Amniotic stem cell (primary cell): Measurements from ENCODE around the gene ABHD4.
A peak's percentile ranks its signal among the peaks of the same experiment; 100 is the strongest.
"Not testable (repeated sequence)": the region's sequence is repeated elsewhere in the genome, so short reads cannot be mapped to it uniquely, and the experiment has no call there.

Experiments used
- DNase-seq: peaks from one replicate; lab custom pipeline; 2025; lab: John Stamatoyannopoulos, UW

Gene ABHD4

DNA sequence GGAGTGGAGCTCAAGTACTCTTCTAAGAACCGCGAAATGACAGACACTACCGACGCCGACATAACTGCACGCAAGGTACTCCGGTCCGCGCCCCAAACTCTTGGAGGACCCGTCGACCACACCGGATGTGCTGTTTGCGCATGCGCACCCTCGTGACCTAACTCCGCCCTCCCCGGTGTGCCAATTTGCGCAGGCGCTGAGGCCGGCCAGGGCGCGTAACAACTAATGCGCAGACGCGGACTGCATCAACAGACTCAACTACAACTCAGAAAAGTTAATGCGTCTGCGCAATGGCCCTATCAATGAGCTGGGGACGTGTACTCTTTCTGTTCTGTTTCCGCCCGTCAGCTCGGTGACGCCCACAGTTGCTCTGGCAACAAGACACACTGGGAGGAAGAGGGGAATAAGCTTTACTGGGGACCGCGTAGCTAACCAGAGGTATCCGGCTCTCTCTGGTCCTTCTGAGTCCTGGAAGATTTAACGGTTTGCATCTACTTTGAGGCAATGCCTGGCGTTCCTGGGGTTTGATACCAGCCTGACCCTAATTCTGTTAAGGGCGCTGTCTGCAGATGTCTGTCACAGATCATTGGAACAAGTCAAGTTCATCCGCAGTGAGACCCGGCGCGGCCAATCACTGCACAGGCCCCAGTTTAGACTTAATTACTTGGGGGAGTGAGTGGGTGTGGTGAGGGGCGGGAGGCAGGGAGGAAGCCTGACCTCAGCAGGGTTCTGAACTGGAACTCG is 8.8 kb upstream of the ABHD4 start, which contains the start of gene DAD1:
Gene DAD1 (minus strand): TSS at position 129 of the 744 bp plus-strand sequence. CDS start 67 bp downstream, at position 62.
- peak; percentile 99 for DNase-seq

DNA sequence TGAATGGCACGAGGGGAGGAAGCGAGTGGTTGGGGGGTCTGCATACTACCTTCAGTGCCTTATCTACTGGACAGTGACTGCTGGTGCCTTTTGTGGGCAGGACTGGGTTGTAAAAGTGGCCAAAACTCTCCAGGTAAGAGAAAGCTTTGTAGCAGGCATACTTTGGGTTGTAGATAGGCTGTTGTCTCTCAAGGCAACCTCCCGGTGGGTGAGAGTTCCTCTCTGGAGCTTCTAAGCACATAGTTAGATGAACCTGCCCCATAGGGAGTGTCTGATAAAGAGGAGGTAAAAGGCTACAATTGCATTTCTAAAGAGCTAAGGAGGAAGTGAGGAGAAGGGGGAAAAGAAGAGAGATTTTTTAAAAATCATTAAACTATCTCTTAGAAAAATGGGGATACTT is 4.9 kb upstream of the ABHD4 start:
- no peak for DNase-seq

DNA sequence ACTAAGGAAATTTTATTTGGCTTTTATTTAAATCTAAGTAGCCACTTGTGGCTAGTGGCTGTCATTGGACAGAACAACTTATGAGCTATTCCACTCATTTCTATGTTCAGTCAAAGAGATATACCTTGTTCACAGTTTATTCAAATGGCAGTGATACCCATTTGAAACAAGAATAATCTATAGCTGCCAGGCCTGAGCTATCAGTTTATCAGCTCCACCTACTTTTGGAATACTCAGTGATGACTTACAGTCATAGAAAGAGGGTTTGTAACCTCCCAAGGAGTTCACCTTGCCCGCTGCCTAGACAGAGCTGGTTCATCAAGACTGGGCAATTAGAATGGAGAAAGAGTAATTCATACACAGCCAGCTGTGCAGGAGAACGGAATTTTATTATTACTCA is 4.5 kb upstream of the ABHD4 start:
- DNase-seq = no peak

DNA sequence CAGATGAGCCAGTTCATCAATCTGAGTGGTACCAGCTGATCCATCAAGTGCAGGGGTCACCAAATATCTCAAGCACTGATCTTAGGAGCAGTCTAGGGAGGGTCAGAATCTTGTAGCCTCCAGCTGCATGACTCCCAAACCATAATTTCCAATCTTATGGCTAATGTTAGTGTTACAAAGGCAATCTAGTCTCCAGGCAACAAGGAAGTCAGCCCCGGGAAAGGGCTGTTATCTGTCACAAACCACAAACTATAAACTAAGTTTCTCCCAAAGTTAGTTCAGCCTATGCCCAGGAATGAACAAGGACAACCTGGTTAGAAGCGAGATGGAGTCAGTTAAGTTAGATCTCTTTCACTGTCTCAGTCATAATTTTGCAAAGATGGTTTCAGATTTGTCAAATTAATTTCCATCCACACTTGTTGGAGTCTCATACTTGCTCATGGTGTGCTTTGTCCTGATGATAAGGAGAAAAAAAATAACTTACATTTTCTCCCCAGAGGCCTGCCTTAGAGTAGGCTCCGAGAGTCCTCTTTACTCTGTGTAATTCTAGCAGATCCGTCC is 3.9 kb upstream of the ABHD4 start:
- DNase-seq = no peak

DNA sequence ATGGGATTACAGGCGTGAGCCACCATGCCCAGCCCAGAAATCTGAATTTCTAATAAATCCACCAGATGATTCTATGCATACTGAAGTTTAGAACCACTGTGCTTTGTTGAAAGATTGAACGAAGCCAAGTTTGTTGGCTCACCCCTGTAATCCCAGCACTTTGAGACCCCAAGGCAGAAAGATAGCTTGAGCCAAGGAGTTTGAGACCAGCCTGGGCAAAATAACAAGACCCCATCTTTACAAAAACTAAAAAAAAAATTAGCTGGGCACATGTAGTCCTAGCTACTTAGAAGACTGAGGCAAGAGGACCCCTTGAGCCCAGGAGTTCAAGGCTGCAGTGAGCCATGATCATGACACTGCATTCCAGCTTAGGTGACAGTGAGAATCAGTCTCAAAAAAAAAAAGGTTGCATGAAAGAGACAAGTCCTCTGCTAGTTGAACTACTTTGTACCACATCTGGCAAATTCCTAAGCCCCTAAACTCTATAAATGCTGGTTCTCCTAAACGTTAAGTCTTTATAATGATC is 1.7 kb upstream of the ABHD4 start:
- no peak for DNase-seq

DNA sequence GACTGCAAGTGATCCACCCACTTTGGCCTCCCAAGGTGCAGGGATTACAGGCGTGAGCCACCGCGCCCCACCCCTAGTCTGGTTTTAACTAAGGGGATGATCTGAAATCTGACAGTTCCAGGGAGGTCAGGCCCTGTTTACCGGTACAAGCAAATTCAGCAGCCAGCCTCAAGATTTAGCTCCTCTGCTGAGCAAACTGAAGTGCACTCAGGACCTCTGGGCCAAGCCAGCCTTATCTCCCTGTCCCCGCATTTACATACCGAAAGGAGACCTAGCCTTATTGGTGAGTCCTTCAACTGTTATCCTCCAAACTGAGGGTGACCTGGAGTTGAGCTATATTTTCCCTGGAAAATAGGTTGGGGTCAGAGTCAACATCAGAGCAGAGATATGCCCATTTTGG is 835 bp upstream of the ABHD4 start:
- no peak for DNase-seq

DNA sequence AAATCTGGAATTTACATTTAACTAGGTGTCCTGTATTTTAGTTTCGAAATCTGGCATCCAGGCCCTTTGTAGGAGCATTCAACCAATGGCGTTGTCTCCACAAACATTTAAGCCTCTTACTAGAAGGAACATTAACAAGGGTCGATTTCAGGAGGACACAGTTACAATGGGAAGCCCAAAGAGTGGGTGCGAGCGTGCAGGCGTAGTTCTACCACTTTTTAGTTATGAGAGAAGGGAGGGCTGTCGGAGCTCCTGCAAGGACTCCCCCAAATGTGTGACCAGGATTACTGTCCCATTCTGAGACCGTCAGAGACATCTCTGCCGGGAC is 365 bp upstream of the ABHD4 start:
- DNase-seq = no peak

DNA sequence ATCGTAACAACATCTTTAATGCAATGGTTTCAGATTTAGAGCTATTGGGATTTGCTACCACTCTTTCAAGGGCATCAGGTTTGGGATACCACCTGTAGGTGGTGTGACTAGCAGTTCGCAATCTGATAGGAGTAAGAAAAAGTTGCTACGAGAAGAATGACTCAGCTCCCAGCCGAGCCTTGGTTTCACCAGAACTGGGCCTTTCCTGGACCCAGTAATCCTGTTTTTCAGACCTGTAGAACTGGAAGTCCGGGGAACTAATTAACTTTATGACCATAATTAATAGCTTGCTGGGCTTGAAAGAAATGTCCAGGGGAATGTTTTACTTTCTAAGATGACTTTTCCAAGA is 770 bp downstream of the ABHD4 start:
- DNase-seq = no peak

DNA sequence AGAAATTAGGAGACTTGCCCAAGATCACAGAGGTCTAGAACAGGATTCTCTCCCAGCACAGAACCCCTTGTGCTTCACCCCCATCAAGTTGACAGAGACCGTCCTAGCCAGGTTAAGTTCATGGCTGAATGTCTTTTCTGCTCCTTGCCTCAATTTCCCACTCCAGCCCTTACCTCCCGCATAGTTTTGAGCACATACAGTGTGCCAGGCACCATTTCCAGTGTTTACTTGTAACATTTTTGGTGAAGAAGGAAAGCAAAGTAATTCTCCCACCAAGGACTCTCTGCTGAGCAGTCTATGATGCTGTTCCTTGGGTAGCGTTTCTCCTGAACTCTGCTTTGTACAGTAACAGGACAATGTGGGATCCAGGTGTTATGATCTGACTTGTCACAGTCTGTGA is 1.2 kb downstream of the ABHD4 start:
- DNase-seq = no peak

DNA sequence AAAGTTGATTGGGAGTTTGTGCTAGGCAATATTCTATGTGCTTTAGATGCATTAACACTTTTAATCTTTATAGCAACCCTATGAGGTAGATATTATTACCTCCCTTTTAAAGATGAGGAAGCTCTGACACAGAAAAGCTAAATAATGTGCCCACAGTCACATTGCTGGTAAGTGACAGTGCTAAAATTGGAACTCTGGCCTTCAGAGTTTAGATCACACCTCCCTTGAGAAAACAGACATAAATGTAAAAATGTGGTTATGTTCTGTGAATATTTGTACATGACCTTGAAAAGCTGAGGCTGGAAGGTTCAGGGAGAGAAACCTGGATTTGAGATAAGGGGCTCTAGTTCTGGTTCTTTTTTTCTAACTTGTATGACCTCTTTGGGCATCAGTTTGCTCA is 1.9 kb downstream of the ABHD4 start:
- DNase-seq = no peak

DNA sequence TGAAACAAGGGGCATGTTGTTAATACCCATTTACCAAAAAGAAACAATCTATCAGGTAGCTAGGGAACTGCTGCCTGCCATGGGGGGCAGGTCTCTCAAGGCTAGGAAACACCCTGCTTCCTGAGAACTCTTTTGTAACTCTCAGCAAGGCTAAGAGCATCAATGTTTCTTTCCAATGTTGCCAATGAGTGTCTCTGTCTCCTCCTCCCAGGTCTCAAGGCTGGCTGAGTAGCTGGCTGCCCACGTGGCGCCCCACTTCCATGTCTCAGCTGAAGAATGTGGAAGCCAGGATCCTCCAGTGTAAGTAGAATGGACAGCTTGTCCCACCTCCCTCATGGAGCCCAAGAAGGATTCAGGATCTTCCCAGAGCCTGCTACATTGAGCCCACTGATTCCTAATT is 3.4 kb downstream of the ABHD4 start:
- DNase-seq = no peak

DNA sequence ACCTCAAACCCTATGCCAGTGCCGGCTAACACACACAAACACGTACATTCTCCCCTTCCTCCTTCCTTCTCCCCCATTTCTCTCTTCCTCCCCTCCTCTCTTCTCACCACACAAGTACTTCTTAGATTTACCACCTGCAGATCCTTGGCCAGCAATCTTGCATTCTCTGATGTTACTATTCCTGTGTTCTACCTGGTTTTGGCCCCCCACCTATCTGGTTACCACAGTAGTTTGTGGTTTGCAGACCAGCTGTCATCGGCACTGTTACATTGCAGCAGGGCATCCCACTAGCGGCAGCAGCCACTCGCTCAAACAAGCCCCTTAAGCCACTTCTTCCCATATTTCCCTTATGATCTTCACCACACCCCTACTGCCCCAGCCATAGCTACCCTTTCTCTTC is 3.9 kb downstream of the ABHD4 start:
- no peak for DNase-seq

DNA sequence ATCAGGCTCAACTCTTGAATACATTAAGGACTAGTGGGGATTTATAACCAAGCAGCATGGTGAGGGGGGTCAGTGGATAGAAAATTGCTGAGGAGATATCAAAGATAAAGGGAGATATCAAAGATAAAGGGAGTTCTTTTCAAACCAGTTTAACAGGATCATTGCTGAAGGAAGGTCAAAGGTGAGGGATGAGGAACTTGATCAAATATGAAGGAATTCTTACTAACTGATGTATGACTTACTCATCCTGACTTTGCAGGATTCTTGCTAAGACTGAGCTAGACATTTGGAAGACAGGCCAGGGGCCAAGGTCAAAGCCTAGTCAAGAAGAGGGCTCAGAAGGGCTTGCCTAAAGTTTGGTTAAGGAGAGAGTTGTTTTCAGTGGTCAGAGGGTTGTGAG is 4.8 kb downstream of the ABHD4 start:
- DNase-seq = no peak

DNA sequence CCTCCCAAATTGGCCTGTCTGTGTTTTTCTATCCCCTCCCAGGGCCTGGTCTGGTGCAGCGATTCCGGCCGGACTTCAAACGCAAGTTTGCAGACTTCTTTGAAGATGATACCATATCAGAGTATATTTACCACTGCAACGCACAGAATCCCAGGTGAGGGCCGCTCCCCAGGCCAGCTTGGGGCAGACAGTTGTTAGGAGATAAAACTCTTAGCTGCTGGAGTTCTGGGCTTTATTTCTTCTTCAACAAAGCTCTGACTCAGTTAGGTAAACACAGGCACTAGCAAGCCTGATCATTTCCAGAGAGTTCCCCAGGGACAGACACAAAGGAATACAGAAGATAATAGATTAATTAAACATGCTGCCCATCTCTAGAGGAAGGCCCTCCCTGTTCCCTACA is 8.3 kb downstream of the ABHD4 start:
- no peak for DNase-seq

DNA sequence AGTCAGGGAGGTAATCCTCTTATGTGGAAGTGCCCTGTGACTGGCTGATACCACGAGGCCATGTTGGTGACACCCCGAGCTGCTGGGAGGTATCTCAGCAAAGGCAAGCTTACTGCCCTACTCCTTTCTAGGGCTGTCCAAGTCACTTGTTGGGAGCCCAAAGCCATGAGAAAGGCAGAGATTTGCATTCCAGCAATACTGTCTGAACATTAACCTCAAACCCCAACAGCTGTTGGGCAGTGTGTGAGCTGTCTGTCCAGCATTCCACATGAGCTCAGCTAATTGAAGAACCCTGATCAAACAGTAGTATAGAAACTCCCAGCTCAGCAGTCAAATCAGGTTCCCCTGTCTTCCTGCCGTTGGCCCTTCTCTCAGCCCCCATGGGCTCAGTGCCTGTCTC is 9.2 kb downstream of the ABHD4 start:
- DNase-seq = no peak

DNA sequence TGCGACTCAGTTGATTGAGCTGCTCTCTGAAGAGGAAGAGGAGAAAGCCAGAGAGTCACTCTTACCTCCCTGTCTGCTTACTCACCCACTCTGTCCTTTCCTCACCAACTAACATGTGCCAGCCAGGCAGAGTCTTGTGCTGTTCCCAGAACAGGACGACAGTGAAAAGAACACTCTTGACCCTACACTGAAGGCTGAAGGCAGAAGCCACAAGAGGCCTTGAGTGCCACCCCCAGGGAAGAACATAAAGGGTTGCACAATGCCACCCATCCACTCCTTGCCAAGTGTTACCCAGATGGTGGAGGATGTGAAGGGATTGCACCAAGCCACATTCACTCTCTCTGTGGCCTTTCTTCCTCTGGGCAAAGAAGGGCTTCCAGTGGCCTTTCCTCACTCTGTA is 12.8 kb downstream of the ABHD4 start:
- DNase-seq = no peak

DNA sequence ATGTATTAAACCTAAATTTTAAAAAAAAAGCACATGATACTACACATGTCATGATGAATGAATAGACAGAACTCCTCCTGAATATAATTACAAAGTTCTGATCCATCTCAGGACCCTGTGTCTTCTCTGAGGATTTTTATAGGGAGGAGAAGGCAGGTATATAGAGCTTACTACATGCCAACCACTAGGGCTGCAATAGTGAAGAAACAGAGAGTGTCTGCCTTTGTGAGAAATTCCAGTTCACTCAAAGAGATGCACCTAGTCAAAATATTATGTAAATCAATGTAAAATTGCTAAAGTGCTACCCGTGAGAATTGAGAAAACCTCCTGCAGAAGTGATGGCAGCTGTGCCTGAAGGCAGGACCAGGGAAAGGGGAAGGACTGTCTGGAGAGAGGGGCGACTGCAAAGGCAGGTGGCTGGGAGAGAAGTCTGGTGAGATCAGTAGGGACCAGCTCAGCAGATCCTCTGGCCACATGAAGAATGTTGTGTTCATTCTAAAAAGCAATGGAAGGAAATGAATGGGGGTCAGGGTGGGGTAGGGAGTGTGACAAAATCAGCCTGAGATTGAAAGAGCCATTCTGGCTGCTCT is 15.1 kb downstream of the ABHD4 start:
- DNase-seq = no peak

DNA sequence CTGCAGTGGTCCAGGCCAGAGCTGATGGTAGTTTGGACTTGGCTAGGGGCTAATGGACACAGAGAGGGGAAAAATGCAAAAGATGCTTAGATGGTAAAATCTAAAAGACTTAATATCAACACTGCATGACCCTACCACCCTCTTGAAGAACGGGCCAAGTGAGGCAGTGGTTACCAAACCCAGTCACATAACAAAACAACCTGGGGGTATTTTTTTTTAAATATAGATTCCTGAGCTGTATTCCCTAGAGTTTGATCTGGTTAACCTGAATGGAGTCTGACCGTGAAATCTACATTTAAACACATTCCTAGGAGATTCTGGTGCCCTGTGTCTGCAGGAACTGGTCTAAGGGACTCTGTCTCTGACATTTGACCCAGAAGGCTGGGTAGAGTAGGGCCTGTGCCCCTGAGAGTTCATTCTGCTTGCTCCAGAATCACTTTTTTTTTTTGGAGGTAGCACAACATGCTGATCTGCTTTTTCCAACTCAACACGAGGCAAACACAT is 15.7 kb downstream of the ABHD4 start:
- no peak for DNase-seq

DNA sequence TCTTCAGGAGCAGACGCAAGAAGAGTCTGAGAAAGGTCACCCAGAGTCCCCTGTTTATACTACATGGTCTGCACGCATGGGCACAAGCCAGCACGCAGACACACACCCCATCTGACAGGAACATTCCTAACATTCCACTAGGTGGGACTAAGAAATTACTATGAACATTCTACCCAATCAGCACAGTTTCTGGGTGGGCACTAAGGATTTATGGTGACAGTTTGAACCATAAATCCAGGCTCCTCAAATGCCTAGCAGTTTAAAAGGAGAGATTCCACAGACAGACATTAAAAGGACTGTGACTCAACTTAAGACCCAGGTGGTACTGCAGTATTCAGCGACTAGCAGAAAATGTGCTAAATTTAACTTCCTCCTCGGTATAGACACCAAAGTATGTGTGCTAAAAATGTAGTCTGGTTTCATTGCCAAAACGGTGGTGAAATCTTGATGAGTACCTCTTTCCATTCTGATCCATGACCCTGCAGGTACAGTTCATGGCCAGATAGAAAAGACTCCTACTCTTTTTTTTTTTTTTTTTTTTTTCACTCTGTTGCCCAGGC is 16.2 kb downstream of the ABHD4 start:
- peak; percentile 62 for DNase-seq

DNA sequence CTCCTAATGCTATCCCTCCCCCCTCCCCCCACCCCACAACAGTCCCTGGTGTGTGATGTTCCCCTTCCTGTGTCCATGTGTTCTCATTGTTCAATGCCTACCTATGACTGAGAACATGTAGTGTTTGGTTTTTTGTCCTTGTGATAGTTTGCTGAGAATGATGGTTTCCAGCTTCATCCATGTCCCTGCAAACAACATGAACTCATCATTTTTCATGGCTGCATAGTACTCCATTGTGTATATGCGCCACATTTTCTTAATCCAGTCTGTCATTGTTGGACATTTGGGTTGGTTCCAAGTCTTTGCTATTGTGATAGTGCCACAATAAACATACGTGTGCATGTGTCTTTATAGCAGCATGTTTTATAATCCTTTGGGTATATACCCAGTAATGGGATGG is 17.7 kb downstream of the ABHD4 start:
- not testable (repeated sequence) for DNase-seq

DNA sequence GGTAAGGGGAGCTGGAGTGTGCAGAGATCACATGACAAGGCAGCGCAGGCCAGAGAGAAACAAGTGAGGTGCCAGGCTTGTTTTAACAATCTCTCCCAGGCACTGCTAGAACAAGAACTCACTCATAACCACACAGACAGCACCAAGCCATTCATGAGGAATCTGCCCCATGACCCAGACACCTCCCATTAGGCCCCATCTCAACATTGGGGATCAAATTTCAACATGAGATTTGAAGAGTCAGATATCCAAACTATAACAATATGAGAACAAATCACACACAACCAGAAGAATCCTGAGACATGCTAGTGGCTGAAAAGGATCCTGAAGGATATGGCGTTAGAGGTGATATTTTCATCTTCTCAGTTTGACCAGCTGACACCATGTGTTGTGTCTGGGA is 24.2 kb downstream of the ABHD4 start:
- no peak for DNase-seq

DNA sequence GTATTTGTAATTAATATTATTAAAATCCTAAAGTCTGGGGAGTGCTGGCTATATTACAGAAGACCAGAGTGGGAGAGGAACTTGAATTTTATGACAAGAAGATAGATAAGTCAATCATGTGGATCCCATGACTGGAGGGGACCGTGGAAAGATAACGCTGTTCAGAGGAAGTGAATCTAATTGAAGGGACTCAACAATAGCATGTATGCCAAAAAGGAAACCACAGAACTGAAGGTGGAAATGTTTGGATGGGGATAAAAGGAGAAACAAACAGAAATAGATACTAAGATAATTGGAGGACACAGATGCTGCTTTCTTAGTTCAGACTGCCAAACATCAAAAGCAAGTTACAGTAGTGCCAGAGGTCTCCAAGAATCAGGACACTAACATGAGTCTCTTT is 24.9 kb downstream of the ABHD4 start:
- DNase-seq = no peak

DNA sequence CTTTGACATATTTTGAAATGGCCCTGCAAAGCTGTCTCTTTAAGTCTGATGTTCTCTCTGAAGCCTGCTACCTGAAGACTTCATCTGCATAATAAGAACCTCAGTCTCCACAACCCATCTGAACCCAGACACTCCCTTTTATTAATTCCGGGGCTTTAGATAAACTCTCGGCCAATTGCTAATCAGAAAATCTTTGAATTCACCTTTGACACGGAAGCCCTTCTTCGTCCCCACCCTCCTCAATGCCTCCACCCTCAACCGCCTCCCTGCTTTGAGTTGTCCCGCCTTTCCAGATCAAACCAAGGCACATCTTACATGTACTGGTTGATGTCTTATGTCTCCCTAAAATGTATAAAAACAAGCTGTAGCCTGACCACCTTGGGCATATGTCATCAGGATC is 28.5 kb downstream of the ABHD4 start:
- DNase-seq = no peak
